Pons (tissue), 1 donor: Measurements from ENCODE around the gene CLDN4.

ENCODE experiments used
- DNase-seq: peaks from one replicate; pipeline ENCODE4 v3.0.0-alpha.2; 2016; ENCODE audit warnings: low spot score

The CLDN4 gene

DNA sequence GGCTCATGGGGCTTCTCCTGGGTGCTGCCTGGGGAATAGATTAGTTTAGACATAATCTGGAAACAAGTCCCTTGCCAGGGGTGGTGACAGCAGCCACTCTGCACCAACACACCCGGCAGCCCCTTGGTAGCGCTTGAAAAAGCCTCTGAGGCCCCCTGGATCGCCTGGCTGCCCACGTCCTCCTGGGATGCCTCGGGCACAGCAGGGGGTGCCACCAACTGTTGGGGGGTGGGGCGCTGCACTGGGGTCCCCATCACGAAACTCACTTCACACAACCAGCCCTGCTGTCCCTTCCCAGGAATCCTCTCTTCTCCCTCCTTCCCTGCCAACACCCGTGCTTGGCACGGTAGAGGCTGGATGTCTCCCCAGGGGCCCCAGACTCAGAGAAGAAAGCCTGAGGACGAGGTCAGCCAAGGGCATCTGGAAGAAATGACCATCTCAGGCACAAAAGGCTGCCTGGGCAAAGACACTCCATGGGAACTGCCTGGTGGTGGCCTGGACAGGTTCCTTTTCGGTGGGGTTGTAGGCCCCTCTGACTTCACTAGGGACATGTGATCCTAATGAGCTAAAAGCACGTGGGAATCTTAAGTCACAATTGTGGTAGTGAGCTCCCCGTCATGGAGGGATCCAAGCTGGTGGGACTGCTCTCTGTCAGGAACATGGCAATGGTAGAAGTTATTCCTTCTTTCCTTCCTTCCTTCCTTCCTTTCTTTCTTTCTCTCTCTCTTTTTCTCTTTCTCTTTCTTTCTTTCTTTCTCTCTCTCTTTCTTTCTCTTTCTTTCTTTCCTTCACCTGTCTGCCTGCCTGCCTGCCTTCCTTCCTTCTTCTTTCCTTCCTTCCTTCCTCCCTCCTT is 41.5 kb downstream of the CLDN4 start:
- DNase-seq: no peak

DNA sequence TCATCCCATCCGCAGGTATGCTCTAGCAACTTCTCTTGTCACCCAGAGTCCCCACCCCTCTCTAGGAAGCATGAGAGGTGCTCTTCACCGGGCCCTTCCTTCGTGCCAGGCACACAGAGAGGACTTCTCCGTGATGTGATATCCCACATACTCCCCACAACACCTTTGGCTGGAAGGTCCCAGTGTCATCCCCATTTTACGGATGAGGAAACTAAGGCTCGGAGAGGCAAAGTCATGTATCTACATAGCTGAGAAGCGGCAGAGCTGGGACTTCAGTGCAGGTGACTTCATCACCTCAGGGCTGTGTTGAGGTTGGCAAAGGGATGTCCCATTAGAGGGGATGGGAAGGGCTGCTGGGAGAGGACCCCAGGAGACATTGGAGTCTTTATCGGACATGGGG is 45.6 kb downstream of the CLDN4 start:
- no peak for DNase-seq

DNA sequence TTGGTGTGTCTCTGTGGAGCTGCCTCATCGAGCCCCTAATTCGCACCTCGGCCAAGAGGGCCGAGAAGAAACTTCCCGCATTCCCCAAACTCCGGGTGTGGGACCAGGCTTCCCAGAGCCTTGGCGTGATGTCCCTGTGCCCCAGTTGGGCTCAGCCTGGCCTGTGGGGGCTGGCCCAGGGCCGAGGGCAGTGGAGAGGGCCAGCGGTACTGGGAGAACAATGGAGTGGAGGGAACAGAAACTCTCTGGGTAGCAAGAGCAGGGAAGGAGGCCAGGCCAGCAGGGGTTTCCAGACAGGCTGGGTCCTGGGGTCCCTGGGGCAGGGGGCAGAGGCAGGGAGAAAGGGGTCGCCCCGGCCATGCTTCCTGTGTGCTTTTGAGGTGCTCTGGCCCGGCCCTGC is 46.2 kb downstream of the CLDN4 start:
- DNase-seq: no peak

DNA sequence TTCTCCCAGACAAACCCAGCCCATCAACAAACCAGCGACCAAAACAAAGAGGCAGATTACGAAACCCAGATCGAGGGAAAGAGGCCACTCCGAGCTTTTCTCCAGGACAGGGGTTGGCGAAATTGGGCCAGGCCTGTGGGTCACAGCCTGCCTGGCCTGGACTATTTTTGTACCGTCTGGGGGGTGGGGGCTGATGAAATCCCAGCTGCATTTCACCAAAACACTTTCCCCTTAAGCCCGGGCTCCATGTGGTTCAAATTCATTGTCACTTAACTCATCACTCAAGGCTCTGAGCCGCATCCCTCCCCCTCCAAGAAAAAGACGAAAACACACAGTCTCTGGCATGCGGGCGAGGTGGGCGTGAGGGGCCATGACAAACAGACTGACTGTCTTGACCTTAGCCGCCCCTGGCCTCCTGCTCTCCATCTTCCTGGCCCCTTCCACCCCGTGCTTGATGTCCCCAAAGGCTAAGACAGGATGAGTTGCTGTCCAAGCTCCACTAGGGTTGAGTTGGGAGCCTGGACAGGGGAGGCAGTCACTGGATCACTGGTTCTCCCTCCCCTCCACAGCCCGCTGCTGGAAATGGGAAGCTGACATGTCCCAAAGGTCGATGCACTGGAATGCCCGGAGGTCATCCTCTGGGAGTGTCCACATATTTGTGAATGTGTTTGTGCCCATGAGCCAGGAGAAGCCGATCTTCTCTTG is 49.3 kb downstream of the CLDN4 start:
- no peak for DNase-seq

DNA sequence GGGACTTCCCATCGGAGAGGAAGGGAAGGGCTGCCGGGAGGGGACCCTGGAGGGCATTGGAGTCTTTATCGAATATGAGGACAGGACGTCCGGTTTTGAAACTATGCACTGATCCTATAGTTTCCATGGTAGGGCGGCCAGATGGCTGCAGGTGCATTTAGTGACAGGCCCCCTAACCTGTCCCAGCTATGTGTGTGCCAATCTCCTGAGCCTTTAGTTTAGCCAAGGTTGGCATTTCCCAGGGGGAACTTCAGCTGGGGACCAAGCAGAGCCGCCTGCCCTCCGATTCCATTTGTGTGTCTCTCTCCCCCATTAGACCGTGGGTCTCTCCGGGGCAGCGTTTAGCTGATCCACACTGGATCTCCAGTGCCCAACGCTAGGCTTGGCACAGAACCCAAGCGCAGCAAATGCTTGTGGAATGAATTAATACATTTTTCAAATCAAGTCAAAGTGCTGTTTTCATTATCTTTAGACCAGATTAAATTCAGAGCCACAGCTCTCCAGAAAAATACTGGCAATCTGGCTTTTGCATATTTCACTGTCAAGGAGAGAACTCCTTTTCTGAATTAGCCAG is 50.0 kb downstream of the CLDN4 start:
- no peak for DNase-seq

DNA sequence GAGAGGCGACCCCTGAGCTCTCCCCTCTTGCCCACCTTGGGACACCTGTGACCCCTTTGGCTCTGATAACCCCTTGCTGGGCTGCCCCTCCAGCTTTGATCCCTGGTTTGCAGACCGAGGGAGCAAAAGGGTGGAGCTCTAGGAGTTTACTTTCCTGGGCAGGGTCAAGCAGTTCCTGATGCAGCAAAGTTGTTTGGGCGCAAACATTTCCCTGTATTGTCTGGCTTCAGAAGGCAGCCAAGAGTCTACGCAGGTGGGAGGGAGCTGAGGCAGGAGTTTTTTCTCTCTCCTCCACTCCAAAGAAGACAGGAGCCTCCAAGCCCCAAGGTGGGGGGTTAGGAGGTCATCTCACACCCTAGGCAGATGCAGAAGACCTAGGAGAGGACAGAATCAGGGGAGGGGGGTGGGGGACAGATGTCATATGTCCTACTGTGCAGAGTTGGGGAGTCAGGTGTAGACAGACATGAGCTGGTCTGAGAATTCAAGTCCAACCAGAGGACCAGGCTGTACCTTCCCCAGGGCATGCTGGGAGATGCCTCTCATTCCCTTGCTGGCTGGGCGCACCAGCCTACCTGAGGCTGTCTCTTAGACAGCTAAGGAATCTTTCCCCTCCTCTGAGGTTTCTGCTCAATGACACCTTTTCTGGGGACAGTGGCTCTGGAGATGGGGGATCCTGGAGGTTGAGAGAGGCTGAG is 50.7 kb downstream of the CLDN4 start:
- DNase-seq: no peak

DNA sequence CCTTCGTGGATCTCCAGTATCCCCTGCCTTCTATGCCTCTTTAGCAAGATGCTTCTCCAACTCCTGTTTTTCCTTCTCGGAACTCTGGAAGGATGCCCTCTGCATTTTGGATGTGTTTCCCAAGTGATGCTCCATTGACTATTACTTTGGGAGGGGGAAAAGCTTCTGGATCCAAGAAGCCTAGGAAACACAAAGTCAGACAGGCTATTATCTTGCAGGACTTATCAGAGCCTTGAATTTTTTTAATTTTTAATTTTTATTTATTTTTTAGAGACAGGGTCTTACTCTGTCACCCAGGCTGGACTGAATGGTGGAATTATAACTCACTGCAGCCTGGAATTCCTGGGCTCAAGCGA is 51.2 kb downstream of the CLDN4 start:
- DNase-seq: no peak
